H9 (cell line): Measurements from ENCODE around the gene AGMO. TPM values are rescaled to one million over a fixed set of nuclear protein-coding genes. Genes with fewer than 3 reads are reported as not detected.

Source experiments
- DNase-seq: peaks from one replicate; pipeline ENCODE4 v3.0.0-alpha.2; 2017
- H2AFZ ChIP-seq: one replicate; pipeline ENCODE4 v1.6.1; 2013; ENCODE audit warnings: mild to moderate bottlenecking, low read length, control low read depth, moderate library complexity
- H2AK5ac ChIP-seq: 2 replicates; pipeline ENCODE4 v1.6.1; 2013; ENCODE audit warnings: low read length, control low read depth, mixed read lengths; ENCODE audit not compliant: insufficient read length
- H2BK120ac ChIP-seq: one replicate; pipeline ENCODE4 v1.6.1; 2013; ENCODE audit warnings: low read depth, mild to moderate bottlenecking, low read length, control low read depth, inconsistent platforms; ENCODE audit not compliant: poor library complexity, severe bottlenecking
- H2BK12ac ChIP-seq: 2 replicates; pipeline ENCODE4 v1.6.1; 2013; ENCODE audit warnings: low read length, control low read depth, mixed read lengths, low read depth; ENCODE audit not compliant: insufficient read length
- H2BK15ac ChIP-seq: 2 replicates; pipeline ENCODE4 v1.6.1; 2013; ENCODE audit warnings: low read depth, low read length, control low read depth
- H2BK20ac ChIP-seq: one replicate; pipeline ENCODE4 v1.6.1; 2013; ENCODE audit warnings: low read depth, mild to moderate bottlenecking, low read length, control low read depth, inconsistent platforms; ENCODE audit not compliant: poor library complexity, severe bottlenecking
- H2BK5ac ChIP-seq: 2 replicates; pipeline ENCODE4 v1.6.1; 2013; ENCODE audit warnings: low read length, control low read depth, mixed read lengths; ENCODE audit not compliant: insufficient read length
- H3K14ac ChIP-seq: 2 replicates; pipeline ENCODE4 v1.6.1; 2013; ENCODE audit warnings: low read length, control low read depth; ENCODE audit not compliant: insufficient read depth
- H3K18ac ChIP-seq: 2 replicates; pipeline ENCODE4 v1.6.1; 2013; ENCODE audit warnings: low read depth, mild to moderate bottlenecking, mixed read lengths, low read length, control low read depth; ENCODE audit not compliant: insufficient read length
- H3K23ac ChIP-seq: 2 replicates; pipeline ENCODE4 v1.6.1; 2013; ENCODE audit warnings: low read length, control low read depth, mixed read lengths, low read depth; ENCODE audit not compliant: insufficient read length
- H3K23me2 ChIP-seq: 2 replicates; pipeline ENCODE4 v1.6.1; 2013; ENCODE audit warnings: low read depth, mild to moderate bottlenecking, mixed read lengths, low read length, control low read depth; ENCODE audit not compliant: insufficient read length, poor library complexity, severe bottlenecking
- H3K27ac ChIP-seq: 2 replicates; pipeline ENCODE4 v1.5.1; 2013; ENCODE audit warnings: low read length, control low read depth, mixed read lengths, low read depth; ENCODE audit not compliant: insufficient read length
- H3K27me3 ChIP-seq: 2 replicates; pipeline ENCODE4 v1.6.1; 2013; ENCODE audit warnings: low read length, control low read depth, inconsistent platforms; ENCODE audit not compliant: insufficient read depth
- H3K4ac ChIP-seq: 2 replicates; pipeline ENCODE4 v1.6.1; 2013; ENCODE audit warnings: low read depth, mild to moderate bottlenecking, control low read depth, inconsistent platforms, low read length, moderate library complexity
- H3K4me1 ChIP-seq: 2 replicates; pipeline ENCODE4 v1.6.1; 2013; ENCODE audit warnings: low read length, control low read depth, inconsistent platforms; ENCODE audit not compliant: insufficient read depth
- H3K4me2 ChIP-seq: 2 replicates; pipeline ENCODE4 v1.6.1; 2013; ENCODE audit warnings: low read length, control low read depth, mixed read lengths; ENCODE audit not compliant: insufficient read length, insufficient read depth
- H3K56ac ChIP-seq: 2 replicates; pipeline ENCODE4 v1.6.1; 2013; ENCODE audit warnings: low read depth, mild to moderate bottlenecking, mixed read lengths, low read length, control low read depth; ENCODE audit not compliant: insufficient read length
- H3K79me1 ChIP-seq: 2 replicates; pipeline ENCODE4 v1.6.1; 2013; ENCODE audit warnings: low read depth, mild to moderate bottlenecking, moderate library complexity, low read length, control low read depth, inconsistent platforms; ENCODE audit not compliant: insufficient read depth, poor library complexity, severe bottlenecking
- H3K79me2 ChIP-seq: 2 replicates; pipeline ENCODE4 v1.6.1; 2013; ENCODE audit warnings: low read length, control low read depth, inconsistent platforms; ENCODE audit not compliant: insufficient read depth
- H3K9ac ChIP-seq: 2 replicates; pipeline ENCODE4 v1.6.1; 2013; ENCODE audit warnings: low read length, control low read depth, mixed read lengths; ENCODE audit not compliant: insufficient read length; ENCODE audit errors: extremely low read depth
- H3K9me3 ChIP-seq: one replicate; pipeline ENCODE4 v1.6.1; 2013; ENCODE audit warnings: low read depth, low read length, inconsistent platforms; ENCODE audit not compliant: control insufficient read depth
- H3T11ph ChIP-seq: one replicate; pipeline ENCODE4 v1.6.1; 2013; ENCODE audit warnings: mild to moderate bottlenecking, low read length, control low read depth, inconsistent platforms
- H4K20me1 ChIP-seq: one replicate; pipeline ENCODE4 v1.6.1; 2013; ENCODE audit not compliant: control insufficient read depth, insufficient read length, insufficient read depth
- H4K5ac ChIP-seq: 2 replicates; pipeline ENCODE4 v1.6.1; 2013; ENCODE audit warnings: low read depth, mild to moderate bottlenecking, mixed read lengths, low read length, control low read depth; ENCODE audit not compliant: insufficient read length
- H4K8ac ChIP-seq: replicated peaks from 2 replicates; pipeline ENCODE4 v1.6.1; 2013; ENCODE audit warnings: low read length, control low read depth, mixed read lengths, low read depth; ENCODE audit not compliant: insufficient read length
- H4K91ac ChIP-seq: 2 replicates; pipeline ENCODE4 v1.6.1; 2013; ENCODE audit warnings: low read depth, mild to moderate bottlenecking, moderate library complexity, mixed read lengths, low read length, control low read depth; ENCODE audit not compliant: insufficient read length
- H3K27ac Mint-ChIP-seq, 3 experiments: 2 replicates in 2 of 3; 3 replicates in 1 of 3; pipeline ENCODE4 v1.8.0; 2020 to 2021; ENCODE audit warnings: mixed read lengths in 3 of 3, mild to moderate bottlenecking in 1 of 3, moderate library complexity in 1 of 3
- H3K27me3 Mint-ChIP-seq: 2 replicates; pipeline ENCODE4 v1.8.0; 2021; ENCODE audit warnings: low read depth, mild to moderate bottlenecking, moderate library complexity, mixed read lengths
- H3K36me3 Mint-ChIP-seq, 3 experiments: 2 replicates in 2 of 3; 3 replicates in 1 of 3; pipeline ENCODE4 v1.8.0; 2020 to 2021; ENCODE audit warnings: low read depth in 3 of 3, mixed read lengths in 3 of 3; ENCODE audit not compliant: insufficient read depth in 1 of 3
- H3K4me1 Mint-ChIP-seq, 2 experiments: 2 replicates each; pipeline ENCODE4 v1.8.0; 2020; ENCODE audit warnings: mixed read lengths in 2 of 2
- H3K4me3 Mint-ChIP-seq, 2 experiments: 2 replicates in 1 of 2; 3 replicates in 1 of 2; pipeline ENCODE4 v1.8.0; 2020 to 2021; ENCODE audit warnings: mild to moderate bottlenecking in 2 of 2, mixed read lengths in 2 of 2, moderate library complexity in 1 of 2
- H3K9me3 Mint-ChIP-seq, 2 experiments: 2 replicates in 1 of 2; 3 replicates in 1 of 2; pipeline ENCODE4 v1.8.0; 2020; ENCODE audit warnings: mild to moderate bottlenecking in 2 of 2, mixed read lengths in 2 of 2, moderate library complexity in 1 of 2
- CTCF ChIP-seq: fragments of 200-600 bp; sonication (generic); conservative IDR thresholded peaks from 3 replicates; pipeline ENCODE4 v1.8.0; 2021; ENCODE audit warnings: antibody characterized with exemption, mild to moderate bottlenecking
- WGBS: extraction: QIAGEN DNeasy Blood & Tissue Kit; methylation state at CpG from one replicate; pipeline ENCODE4 v1.1.7; 2013; ENCODE audit warnings: missing lambda C conversion rate, low lambda C conversion rate, mixed read lengths; ENCODE audit not compliant: insufficient read length; ENCODE audit errors: extremely low coverage; 5-methylcytosine and 5-hydroxymethylcytosine counted together
- total RNA-seq: library from RNA; stranded (reverse); gene quantifications from 2 replicates; pipeline ENCODE4 v1.2.1, GENCODE V29; 2021

Gene AGMO
- total RNA-seq, 1 experiment from 2014 or later: 0.70 TPM

GRCh38 chr7:15407910-15408309 is 153.9 kb downstream of the AGMO start:
- H4K5ac ChIP-seq: no peak overlapping the region
- H2AFZ ChIP-seq: no peak overlapping the region
- DNase-seq: no peak
- H3K4me3 Mint-ChIP-seq: no peak overlapping the region
- H3K79me2 ChIP-seq: no peaks in the 10 kb centered on the region
- no peak overlapping the region for H2BK120ac ChIP-seq
- no peak overlapping the region for H4K91ac ChIP-seq
- no peak overlapping the region for H2BK5ac ChIP-seq
- H3K23ac ChIP-seq: no peak overlapping the region
- H3K36me3 Mint-ChIP-seq: no peaks in the 10 kb centered on the region
- H2BK12ac ChIP-seq: no peak overlapping the region
- H3K27ac Mint-ChIP-seq: no peak overlapping the region; a peak in 1 of 7 replicates
- H3K4me1 Mint-ChIP-seq: peaks cover 0 to 3% of the 10 kb centered on the region in 2 experiments; a peak in 1 of 4 replicates
- H3K14ac ChIP-seq: no peak overlapping the region
- H3K79me1 ChIP-seq: no peaks in the 10 kb centered on the region
- no peaks in the 10 kb centered on the region for H3K23me2 ChIP-seq
- H2BK15ac ChIP-seq: no peak overlapping the region
- no peak for TF ChIP-seq CTCF
- H3K9me3 Mint-ChIP-seq: no peaks in the 10 kb centered on the region
- H3K18ac ChIP-seq: no peak overlapping the region
- H2AK5ac ChIP-seq: no peak overlapping the region
- H2BK20ac ChIP-seq: no peak overlapping the region
- no peak overlapping the region for H3K56ac ChIP-seq
- no peak overlapping the region for H3T11ph ChIP-seq
- no peak overlapping the region for H4K8ac ChIP-seq
- H3K9ac ChIP-seq: no peak overlapping the region
- no peaks in the 10 kb centered on the region for H3K27me3 ChIP-seq
- no CpG with 5 or more reads among the region's 4 CpGs for WGBS
- no peaks in the 10 kb centered on the region for H3K9me3 ChIP-seq
- no peaks in the 10 kb centered on the region for H3K27me3 Mint-ChIP-seq
- no peak overlapping the region for H3K27ac ChIP-seq
- no peaks in the 10 kb centered on the region for H4K20me1 ChIP-seq
- no peak overlapping the region for H3K4ac ChIP-seq
- no peaks in the 10 kb centered on the region for H3K4me1 ChIP-seq
- no peak overlapping the region for H3K4me2 ChIP-seq
